Measurements from ENCODE around the gene DLGAP1. TPM values are rescaled to one million over a fixed set of nuclear protein-coding genes. Genes with fewer than 3 reads are reported as not detected.

The DLGAP1 gene
- total and polyA plus RNA-seq, 2 of the 4 experiments (the other 2 are of a cell fraction) = under 0.01 to 0.09 TPM

DNA sequence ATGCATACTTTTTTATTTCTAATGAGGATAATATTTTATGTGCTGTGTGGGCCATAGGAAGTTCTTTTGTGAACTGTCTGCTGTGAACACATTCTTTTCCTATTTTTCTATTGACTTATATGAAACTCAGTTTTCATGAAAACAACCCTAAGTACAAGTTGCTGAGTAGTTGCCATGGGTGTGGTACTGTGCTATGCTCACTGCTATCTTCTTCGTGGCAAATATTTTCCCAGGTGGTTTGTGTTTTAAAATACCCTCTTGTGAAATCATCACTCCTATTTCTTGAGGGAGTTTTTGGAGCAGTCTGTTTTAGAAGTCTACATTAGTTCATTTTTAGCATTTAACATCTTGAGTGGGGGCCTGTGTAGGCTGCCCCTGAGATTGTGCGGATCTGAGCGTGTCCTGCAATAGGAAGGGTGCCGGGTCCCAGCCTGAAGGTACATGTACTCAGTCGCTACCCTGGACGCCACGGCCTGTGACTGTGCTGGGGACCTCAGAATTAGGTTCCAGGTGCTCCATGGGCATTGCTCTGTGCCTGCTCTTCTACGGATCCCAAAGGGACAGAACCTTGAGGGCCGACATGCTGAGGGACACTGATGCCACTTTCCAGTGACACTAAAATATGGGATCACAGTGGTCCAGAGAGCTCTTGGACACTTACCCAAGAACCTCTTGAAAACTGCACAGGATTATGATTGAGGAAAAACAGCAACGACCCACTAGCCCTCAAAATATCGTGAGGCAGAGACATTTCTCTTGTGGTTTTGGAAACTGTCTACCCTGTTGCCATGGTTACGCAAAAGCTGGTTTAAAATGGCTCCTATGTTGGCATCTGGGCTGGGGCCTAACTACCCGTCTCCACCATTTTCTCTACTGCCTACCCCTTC lies 524.7 kb downstream of the DLGAP1 start:
- no peak overlapping the region for H3K14ac ChIP-seq (replicated peaks; ENCODE audit: low read depth, low read length)
- no peaks in the 10 kb centered on the region for H3K36me3 ChIP-seq (ENCODE audit: control insufficient read depth, insufficient read depth, low read length)
- no peak overlapping the region for H3K4me2 ChIP-seq (ENCODE audit: low read depth, low read length)
- no peak overlapping the region for H2AK9ac ChIP-seq (replicated peaks; ENCODE audit: low read depth, low read length, poor library complexity)
- no peaks in the 10 kb centered on the region for H3K27me3 ChIP-seq (ENCODE audit: control insufficient read depth, insufficient read depth, low read length)
- no peak overlapping the region for H2BK15ac ChIP-seq (ENCODE audit: low read depth, low read length)
- in situ Hi-C loops (cut with MboI; ENCODE audit: low sequenced_read_pairs) (no loop called here), intact Hi-C loops (cut with micrococcal nuclease) (no loop called here), dilution Hi-C loops (cut with HindIII; ENCODE audit: low sequenced_read_pairs, unreplicated experiment) (no loop called here)
- H3K9ac ChIP-seq (ENCODE audit: low read depth, low read length) = no peak overlapping the region
- H3K4ac ChIP-seq (ENCODE audit: low read depth, low read length) = no peak overlapping the region
- H4K91ac ChIP-seq (ENCODE audit: insufficient read depth, low read depth, low read length) = no peak overlapping the region
- BruUV-seq (replicated peaks) = no TSS peak
- TF ChIP-seq CEBPB (IDR thresholded peaks at IDR 0.05; ENCODE audit: low read depth, low read length) = no peak
- TF ChIP-seq, protein P1, sequence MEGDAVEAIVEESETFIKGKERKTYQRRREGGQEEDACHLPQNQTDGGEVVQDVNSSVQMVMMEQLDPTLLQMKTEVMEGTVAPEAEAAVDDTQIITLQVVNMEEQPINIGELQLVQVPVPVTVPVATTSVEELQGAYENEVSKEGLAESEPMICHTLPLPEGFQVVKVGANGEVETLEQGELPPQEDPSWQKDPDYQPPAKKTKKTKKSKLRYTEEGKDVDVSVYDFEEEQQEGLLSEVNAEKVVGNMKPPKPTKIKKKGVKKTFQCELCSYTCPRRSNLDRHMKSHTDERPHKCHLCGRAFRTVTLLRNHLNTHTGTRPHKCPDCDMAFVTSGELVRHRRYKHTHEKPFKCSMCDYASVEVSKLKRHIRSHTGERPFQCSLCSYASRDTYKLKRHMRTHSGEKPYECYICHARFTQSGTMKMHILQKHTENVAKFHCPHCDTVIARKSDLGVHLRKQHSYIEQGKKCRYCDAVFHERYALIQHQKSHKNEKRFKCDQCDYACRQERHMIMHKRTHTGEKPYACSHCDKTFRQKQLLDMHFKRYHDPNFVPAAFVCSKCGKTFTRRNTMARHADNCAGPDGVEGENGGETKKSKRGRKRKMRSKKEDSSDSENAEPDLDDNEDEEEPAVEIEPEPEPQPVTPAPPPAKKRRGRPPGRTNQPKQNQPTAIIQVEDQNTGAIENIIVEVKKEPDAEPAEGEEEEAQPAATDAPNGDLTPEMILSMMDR (conservative IDR thresholded peaks at IDR 0.05; ENCODE audit: low read depth, low read length) = no peak
- TF ChIP-seq BHLHE40 (IDR thresholded peaks at IDR 0.05; ENCODE audit: low read depth, low read length) = no peak
- TF ChIP-seq SMC3 (IDR thresholded peaks at IDR 0.05; ENCODE audit: low read depth, low read length) = no peak
- TF ChIP-seq MAZ (IDR thresholded peaks at IDR 0.05; ENCODE audit: borderline replicate concordance, low read depth, low read length) = no peak
- no peak for TF ChIP-seq MXI1 (IDR thresholded peaks at IDR 0.05; ENCODE audit: borderline replicate concordance, low read depth, low read length)
- TF ChIP-seq FOS (IDR thresholded peaks at IDR 0.05; ENCODE audit: low read depth, low read length) = no peak
- TF ChIP-seq, protein P2, sequence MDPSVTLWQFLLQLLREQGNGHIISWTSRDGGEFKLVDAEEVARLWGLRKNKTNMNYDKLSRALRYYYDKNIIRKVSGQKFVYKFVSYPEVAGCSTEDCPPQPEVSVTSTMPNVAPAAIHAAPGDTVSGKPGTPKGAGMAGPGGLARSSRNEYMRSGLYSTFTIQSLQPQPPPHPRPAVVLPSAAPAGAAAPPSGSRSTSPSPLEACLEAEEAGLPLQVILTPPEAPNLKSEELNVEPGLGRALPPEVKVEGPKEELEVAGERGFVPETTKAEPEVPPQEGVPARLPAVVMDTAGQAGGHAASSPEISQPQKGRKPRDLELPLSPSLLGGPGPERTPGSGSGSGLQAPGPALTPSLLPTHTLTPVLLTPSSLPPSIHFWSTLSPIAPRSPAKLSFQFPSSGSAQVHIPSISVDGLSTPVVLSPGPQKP (IDR thresholded peaks at IDR 0.05; ENCODE audit: borderline replicate concordance, low read depth, low read length) = no peak
- no peak for TF ChIP-seq CHD1 (IDR thresholded peaks at IDR 0.05; ENCODE audit: low read depth, low read length)
- TF ChIP-seq RAD21 (IDR thresholded peaks at IDR 0.05; ENCODE audit: low read length) = no peak
- no peak for TF ChIP-seq POLR2A (IDR thresholded peaks at IDR 0.05; ENCODE audit: low read depth, low read length)
- TF ChIP-seq RFX5 (IDR thresholded peaks at IDR 0.05; ENCODE audit: low read depth, low read length) = no peak
- H3K18ac ChIP-seq (ENCODE audit: low read depth, low read length) = no peak overlapping the region
- H2BK5ac ChIP-seq (ENCODE audit: low read depth, low read length, poor library complexity, severe bottlenecking) = no peak overlapping the region
- ChIA-PET POLR2A (ENCODE audit: unreplicated experiment) (no interaction called here), CTCF (no interaction called here)
- H4K20me1 ChIP-seq (ENCODE audit: insufficient read depth, low read length) = no peaks in the 10 kb centered on the region
- no peaks in the 10 kb centered on the region for H3K9me3 ChIP-seq (ENCODE audit: control insufficient read depth, insufficient read depth, low read length)
- no peak overlapping the region for H2AK5ac ChIP-seq (ENCODE audit: low read depth, low read length)
- no peak overlapping the region for H2BK20ac ChIP-seq (ENCODE audit: low read depth, low read length)
- H3K27ac ChIP-seq (ENCODE audit: insufficient read depth, low read length) = no peak overlapping the region
- H3K56ac ChIP-seq (ENCODE audit: extremely low read depth, insufficient read depth, low read length) = no peak overlapping the region
- 92% methylated on average over 11 of the region's 13 CpGs; no CpG with 5 or more reads in 1 of the 2 experiments for WGBS, 2 experiments (ENCODE audit: extremely low coverage in 2 of 2, insufficient read length in 1 of 2)
- no peaks in the 10 kb centered on the region for H3K9me1 ChIP-seq (ENCODE audit: insufficient read depth, low read length)
- ATAC-seq (ENCODE audit: low read depth) (no peak), DNase-seq (no peak)
- H3K23ac ChIP-seq (ENCODE audit: low read depth, low read length) = no peak overlapping the region
- no peak overlapping the region for H4K5ac ChIP-seq (ENCODE audit: low read depth, low read length)
- H2AFZ ChIP-seq (replicated peaks; ENCODE audit: low read length, poor library complexity) = no peak overlapping the region
- no peak overlapping the region for H2BK120ac ChIP-seq (ENCODE audit: low read depth, low read length)
- H4K8ac ChIP-seq (ENCODE audit: low read depth in 2 of 2, low read length in 2 of 2) = no peak overlapping the region
- H3K4me1 ChIP-seq (ENCODE audit: control insufficient read depth, insufficient read depth, low read length) = no peaks in the 10 kb centered on the region
- H3K4me3 ChIP-seq (ENCODE audit: insufficient read depth, low read depth, low read length) = no peak overlapping the region
- H3K79me1 ChIP-seq (ENCODE audit: low read depth in 1 of 2, low read length in 2 of 2) = no peaks in the 10 kb centered on the region
